Left ventricle myocardium inferior (tissue), 1 donor: Measurements from ENCODE around the gene OR6Y1. TPM values are rescaled to one million over a fixed set of nuclear protein-coding genes. Genes with fewer than 3 reads are reported as not detected.

Source experiments
- DNase-seq: peaks from one replicate; pipeline ENCODE4 v3.0.0-alpha.2; 2020
- H3K27ac ChIP-seq: fragments of 200-600 bp; replicated peaks from 2 replicates; pipeline ENCODE4 v1.8.0; 2021
- H3K27me3 ChIP-seq: fragments of 200-600 bp; 2 replicates; pipeline ENCODE4 v1.8.0; 2021; ENCODE audit warnings: low read depth
- H3K36me3 ChIP-seq: fragments of 200-600 bp; 2 replicates; pipeline ENCODE4 v1.8.0; 2021
- H3K4me1 ChIP-seq: fragments of 200-600 bp; 2 replicates; pipeline ENCODE4 v1.8.0; 2021
- H3K4me3 ChIP-seq: fragments of 200-600 bp; 2 replicates; pipeline ENCODE4 v1.8.0; 2021; ENCODE audit warnings: mild to moderate bottlenecking, moderate library complexity
- H3K9me3 ChIP-seq: fragments of 200-600 bp; replicated peaks from 2 replicates; pipeline ENCODE4 v1.8.0; 2021
- CTCF ChIP-seq: fragments of 200-600 bp; IDR thresholded peaks from 2 replicates; pipeline ENCODE4 v1.8.0; 2021; ENCODE audit warnings: antibody characterized with exemption, mild to moderate bottlenecking, borderline replicate concordance
- intact Hi-C: fragments of 100-400 bp; cut with micrococcal nuclease; formaldehyde crosslinking; loops from one replicate; pipeline ENCODE4 v1.11.0; 2022
- total RNA-seq: library from RNA; stranded (reverse); fragmentation: NEBNext Ultra II Directional; extraction: Animal tissue kit (Norgen Biotek cat#: 25700); gene quantifications from one replicate; pipeline ENCODE4 v1.2.1, GENCODE V29; 2021
- donor health status: DM: no; HTN: yes; CAD: no; lungs with severe emphysema.

Gene OR6Y1
- total RNA-seq, 1 donor from 2014 or later = not detected

- no peaks in the 10 kb centered on the region for H3K9me3 ChIP-seq
- DNase-seq = no peak
- no peaks in the 10 kb centered on the region for H3K36me3 ChIP-seq
- intact Hi-C loops = no loop called here
- no peak overlapping the region for H3K4me3 ChIP-seq
- no peaks in the 10 kb centered on the region for H3K27me3 ChIP-seq
- TF ChIP-seq CTCF = no peak
- H3K27ac ChIP-seq = no peak overlapping the region
- H3K4me1 ChIP-seq = no peaks in the 10 kb centered on the region
These were observed 23.4 kb upstream of the OR6Y1 start for GRCh38 chr1:158577561-158577960.

- Histone ChIP-seq H3K9me3 (peaks cover 3% of the 10 kb centered on the region), H3K4me1 (no peaks in the 10 kb centered on the region), H3K4me3 (no peak overlapping the region), H3K36me3 (no peaks in the 10 kb centered on the region), H3K27ac (no peak overlapping the region), H3K27me3 (no peaks in the 10 kb centered on the region)
- no peak for DNase-seq
- TF ChIP-seq CTCF = no peak
- intact Hi-C loops = no loop called here
These were observed 18.0 kb upstream of the OR6Y1 start for GRCh38 chr1:158572226-158572625.

GRCh38 chr1:158570480-158570879 lies 16.3 kb upstream of the OR6Y1 start, which contains the start of gene OR6P1:
Gene OR6P1, minus strand, starts transcription at chr1:158570580. Its CDS starts 6,976 bp downstream, at chr1:158563604.
- no peak within 1 kb of the TSS for H3K4me3 ChIP-seq
- H3K27ac ChIP-seq = no peak within 1 kb of the TSS
- intact Hi-C loops = no loop called here
- no peaks in the 10 kb centered on the region for H3K4me1 ChIP-seq
- no peak for DNase-seq
- no peak for TF ChIP-seq CTCF
- H3K9me3 ChIP-seq = peaks cover 3% of the 10 kb centered on the region
- H3K27me3 ChIP-seq = no peaks in the 10 kb centered on the region
- no peaks in the 10 kb centered on the region for H3K36me3 ChIP-seq

DNA sequence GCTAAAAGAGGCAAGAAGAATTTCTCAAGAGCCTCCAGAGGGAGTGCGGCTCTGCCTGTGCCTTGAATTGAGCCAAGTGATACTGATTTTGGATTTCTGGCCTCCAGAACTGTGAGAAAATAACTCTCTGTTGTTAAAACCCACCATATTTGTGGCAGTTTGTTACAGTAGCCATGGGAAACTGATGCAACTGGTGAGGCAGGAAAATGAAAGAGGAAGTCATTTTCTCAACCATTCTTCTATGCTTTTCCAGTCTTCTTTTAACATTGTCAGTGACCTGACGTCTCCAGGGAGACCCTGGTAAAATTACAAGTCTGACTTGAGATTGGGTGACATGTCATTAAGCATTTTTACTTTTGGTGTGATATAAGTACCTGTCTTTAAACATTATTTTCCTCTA lies 10.4 kb upstream of the OR6Y1 start:
- H3K36me3 ChIP-seq = no peaks in the 10 kb centered on the region
- peaks cover 3% of the 10 kb centered on the region for H3K9me3 ChIP-seq
- TF ChIP-seq CTCF = no peak
- intact Hi-C loops = no loop called here
- H3K27ac ChIP-seq = no peak overlapping the region
- H3K27me3 ChIP-seq = no peaks in the 10 kb centered on the region
- H3K4me3 ChIP-seq = no peak overlapping the region
- DNase-seq = no peak
- no peaks in the 10 kb centered on the region for H3K4me1 ChIP-seq

GRCh38 chr1:158563853-158564252 lies 9.6 kb upstream of the OR6Y1 start:
- DNase-seq = no peak
- no peaks in the 10 kb centered on the region for H3K36me3 ChIP-seq
- intact Hi-C loops = no loop called here
- H3K4me3 ChIP-seq = no peak overlapping the region
- no peak overlapping the region for H3K27ac ChIP-seq
- no peaks in the 10 kb centered on the region for H3K27me3 ChIP-seq
- H3K4me1 ChIP-seq = no peaks in the 10 kb centered on the region
- no peak for TF ChIP-seq CTCF
- peaks cover 3% of the 10 kb centered on the region for H3K9me3 ChIP-seq

DNA sequence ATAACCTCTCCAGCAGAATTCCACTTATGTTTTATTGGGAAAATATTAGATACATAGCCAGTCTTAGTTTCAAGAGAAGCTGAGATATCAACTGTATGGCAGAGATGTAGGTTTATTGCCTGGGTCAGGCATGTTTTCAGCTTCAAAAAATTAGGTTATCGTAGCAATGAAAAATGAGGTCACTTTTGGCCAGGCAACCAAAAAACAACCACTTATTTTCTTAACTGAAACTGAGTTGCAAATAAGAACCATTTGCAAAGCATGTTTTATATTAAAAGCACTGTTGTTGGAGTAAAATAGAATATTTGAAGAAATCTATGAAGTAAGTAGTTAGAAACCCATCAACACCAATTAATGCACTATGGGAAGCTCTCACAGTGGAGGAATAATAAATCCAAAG lies 5.5 kb upstream of the OR6Y1 start:
- no peaks in the 10 kb centered on the region for H3K27me3 ChIP-seq
- no peak overlapping the region for H3K4me3 ChIP-seq
- no peak for TF ChIP-seq CTCF
- H3K9me3 ChIP-seq = no peaks in the 10 kb centered on the region
- no peak for DNase-seq
- H3K4me1 ChIP-seq = no peaks in the 10 kb centered on the region
- no peak overlapping the region for H3K27ac ChIP-seq
- H3K36me3 ChIP-seq = no peaks in the 10 kb centered on the region
- intact Hi-C loops = no loop called here
